Keratinocyte (primary cell): Measurements from ENCODE around the gene TGFBI.

Experiments used
- EZH2 ChIP-seq: IDR thresholded peaks from one replicate; pipeline ENCODE4 v1.6.1; 2012; ENCODE audit warnings: inconsistent platforms, mild to moderate bottlenecking, low read length, moderate library complexity
- TF ChIP-seq, protein P1 (sequence below), 3 experiments: IDR thresholded peaks in 1 of 3; conservative IDR thresholded peaks in 1 of 3; optimal IDR thresholded peaks in 1 of 3; 2 replicates in 2 of 3; 3 replicates in 1 of 3; pipeline versions ENCODE3 to v1.5.1; 2011; ENCODE audit warnings: low read length in 3 of 3, mild to moderate bottlenecking in 3 of 3, moderate library complexity in 2 of 3, control low read depth in 1 of 3, inconsistent platforms in 1 of 3; ENCODE audit not compliant: insufficient read depth in 2 of 3; ENCODE audit errors: extremely low read depth in 1 of 3

DNA sequence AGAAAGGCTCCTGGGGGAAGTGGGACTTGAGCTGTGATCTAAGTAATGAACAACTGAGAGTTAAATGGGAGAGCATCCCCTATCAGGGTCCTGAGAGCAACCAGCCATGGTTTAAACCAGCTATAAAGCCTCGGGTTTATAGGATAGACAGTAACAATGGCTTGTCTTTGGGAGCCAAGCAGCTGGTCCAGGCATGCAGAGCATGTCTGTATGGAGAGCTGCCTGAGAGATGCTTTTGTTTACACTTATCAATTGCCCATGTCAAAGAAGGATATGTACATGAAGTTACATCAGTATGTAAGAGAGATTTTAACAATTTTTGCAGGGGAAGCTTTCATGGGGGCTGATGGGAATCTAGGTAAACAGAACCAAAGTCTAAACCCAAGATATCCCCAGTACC is 4.4 kb downstream of the TGFBI start:
- TF ChIP-seq, protein P1, sequence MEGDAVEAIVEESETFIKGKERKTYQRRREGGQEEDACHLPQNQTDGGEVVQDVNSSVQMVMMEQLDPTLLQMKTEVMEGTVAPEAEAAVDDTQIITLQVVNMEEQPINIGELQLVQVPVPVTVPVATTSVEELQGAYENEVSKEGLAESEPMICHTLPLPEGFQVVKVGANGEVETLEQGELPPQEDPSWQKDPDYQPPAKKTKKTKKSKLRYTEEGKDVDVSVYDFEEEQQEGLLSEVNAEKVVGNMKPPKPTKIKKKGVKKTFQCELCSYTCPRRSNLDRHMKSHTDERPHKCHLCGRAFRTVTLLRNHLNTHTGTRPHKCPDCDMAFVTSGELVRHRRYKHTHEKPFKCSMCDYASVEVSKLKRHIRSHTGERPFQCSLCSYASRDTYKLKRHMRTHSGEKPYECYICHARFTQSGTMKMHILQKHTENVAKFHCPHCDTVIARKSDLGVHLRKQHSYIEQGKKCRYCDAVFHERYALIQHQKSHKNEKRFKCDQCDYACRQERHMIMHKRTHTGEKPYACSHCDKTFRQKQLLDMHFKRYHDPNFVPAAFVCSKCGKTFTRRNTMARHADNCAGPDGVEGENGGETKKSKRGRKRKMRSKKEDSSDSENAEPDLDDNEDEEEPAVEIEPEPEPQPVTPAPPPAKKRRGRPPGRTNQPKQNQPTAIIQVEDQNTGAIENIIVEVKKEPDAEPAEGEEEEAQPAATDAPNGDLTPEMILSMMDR (optimal IDR thresholded peaks at IDR 0.05 in 1 of 3, IDR thresholded peaks at IDR 0.05 in 1 of 3, conservative IDR thresholded peaks at IDR 0.05 in 1 of 3; ENCODE audit: extremely low read depth in 1 of 3, insufficient read depth in 2 of 3, low read length in 3 of 3), result no peak
- no peak for TF ChIP-seq EZH2
